H9 (cell line): Measurements from ENCODE around the gene NSD1. TPM values are rescaled to one million over a fixed set of nuclear protein-coding genes. Genes with fewer than 3 reads are reported as not detected.

Experiments used
- DNase-seq: peaks from one replicate; pipeline ENCODE4 v3.0.0-alpha.2; 2017
- H2AFZ ChIP-seq: one replicate; pipeline ENCODE4 v1.6.1; 2013; ENCODE audit warnings: mild to moderate bottlenecking, low read length, control low read depth, moderate library complexity
- H2AK5ac ChIP-seq: 2 replicates; pipeline ENCODE4 v1.6.1; 2013; ENCODE audit warnings: low read length, control low read depth, mixed read lengths; ENCODE audit not compliant: insufficient read length
- H2BK120ac ChIP-seq: one replicate; pipeline ENCODE4 v1.6.1; 2013; ENCODE audit warnings: low read depth, mild to moderate bottlenecking, low read length, control low read depth, inconsistent platforms; ENCODE audit not compliant: poor library complexity, severe bottlenecking
- H2BK12ac ChIP-seq: 2 replicates; pipeline ENCODE4 v1.6.1; 2013; ENCODE audit warnings: low read length, control low read depth, mixed read lengths, low read depth; ENCODE audit not compliant: insufficient read length
- H2BK15ac ChIP-seq: 2 replicates; pipeline ENCODE4 v1.6.1; 2013; ENCODE audit warnings: low read depth, low read length, control low read depth
- H2BK20ac ChIP-seq: one replicate; pipeline ENCODE4 v1.6.1; 2013; ENCODE audit warnings: low read depth, mild to moderate bottlenecking, low read length, control low read depth, inconsistent platforms; ENCODE audit not compliant: poor library complexity, severe bottlenecking
- H2BK5ac ChIP-seq: 2 replicates; pipeline ENCODE4 v1.6.1; 2013; ENCODE audit warnings: low read length, control low read depth, mixed read lengths; ENCODE audit not compliant: insufficient read length
- H3K14ac ChIP-seq: 2 replicates; pipeline ENCODE4 v1.6.1; 2013; ENCODE audit warnings: low read length, control low read depth; ENCODE audit not compliant: insufficient read depth
- H3K18ac ChIP-seq: 2 replicates; pipeline ENCODE4 v1.6.1; 2013; ENCODE audit warnings: low read depth, mild to moderate bottlenecking, mixed read lengths, low read length, control low read depth; ENCODE audit not compliant: insufficient read length
- H3K23ac ChIP-seq: 2 replicates; pipeline ENCODE4 v1.6.1; 2013; ENCODE audit warnings: low read length, control low read depth, mixed read lengths, low read depth; ENCODE audit not compliant: insufficient read length
- H3K23me2 ChIP-seq: 2 replicates; pipeline ENCODE4 v1.6.1; 2013; ENCODE audit warnings: low read depth, mild to moderate bottlenecking, mixed read lengths, low read length, control low read depth; ENCODE audit not compliant: insufficient read length, poor library complexity, severe bottlenecking
- H3K27ac ChIP-seq: 2 replicates; pipeline ENCODE4 v1.5.1; 2013; ENCODE audit warnings: low read length, control low read depth, mixed read lengths, low read depth; ENCODE audit not compliant: insufficient read length
- H3K27me3 ChIP-seq: 2 replicates; pipeline ENCODE4 v1.6.1; 2013; ENCODE audit warnings: low read length, control low read depth, inconsistent platforms; ENCODE audit not compliant: insufficient read depth
- H3K4ac ChIP-seq: 2 replicates; pipeline ENCODE4 v1.6.1; 2013; ENCODE audit warnings: low read depth, mild to moderate bottlenecking, control low read depth, inconsistent platforms, low read length, moderate library complexity
- H3K4me1 ChIP-seq: 2 replicates; pipeline ENCODE4 v1.6.1; 2013; ENCODE audit warnings: low read length, control low read depth, inconsistent platforms; ENCODE audit not compliant: insufficient read depth
- H3K4me2 ChIP-seq: 2 replicates; pipeline ENCODE4 v1.6.1; 2013; ENCODE audit warnings: low read length, control low read depth, mixed read lengths; ENCODE audit not compliant: insufficient read length, insufficient read depth
- H3K56ac ChIP-seq: 2 replicates; pipeline ENCODE4 v1.6.1; 2013; ENCODE audit warnings: low read depth, mild to moderate bottlenecking, mixed read lengths, low read length, control low read depth; ENCODE audit not compliant: insufficient read length
- H3K79me1 ChIP-seq: 2 replicates; pipeline ENCODE4 v1.6.1; 2013; ENCODE audit warnings: low read depth, mild to moderate bottlenecking, moderate library complexity, low read length, control low read depth, inconsistent platforms; ENCODE audit not compliant: insufficient read depth, poor library complexity, severe bottlenecking
- H3K79me2 ChIP-seq: 2 replicates; pipeline ENCODE4 v1.6.1; 2013; ENCODE audit warnings: low read length, control low read depth, inconsistent platforms; ENCODE audit not compliant: insufficient read depth
- H3K9ac ChIP-seq: 2 replicates; pipeline ENCODE4 v1.6.1; 2013; ENCODE audit warnings: low read length, control low read depth, mixed read lengths; ENCODE audit not compliant: insufficient read length; ENCODE audit errors: extremely low read depth
- H3K9me3 ChIP-seq: one replicate; pipeline ENCODE4 v1.6.1; 2013; ENCODE audit warnings: low read depth, low read length, inconsistent platforms; ENCODE audit not compliant: control insufficient read depth
- H3T11ph ChIP-seq: one replicate; pipeline ENCODE4 v1.6.1; 2013; ENCODE audit warnings: mild to moderate bottlenecking, low read length, control low read depth, inconsistent platforms
- H4K20me1 ChIP-seq: one replicate; pipeline ENCODE4 v1.6.1; 2013; ENCODE audit not compliant: control insufficient read depth, insufficient read length, insufficient read depth
- H4K5ac ChIP-seq: 2 replicates; pipeline ENCODE4 v1.6.1; 2013; ENCODE audit warnings: low read depth, mild to moderate bottlenecking, mixed read lengths, low read length, control low read depth; ENCODE audit not compliant: insufficient read length
- H4K8ac ChIP-seq: replicated peaks from 2 replicates; pipeline ENCODE4 v1.6.1; 2013; ENCODE audit warnings: low read length, control low read depth, mixed read lengths, low read depth; ENCODE audit not compliant: insufficient read length
- H4K91ac ChIP-seq: 2 replicates; pipeline ENCODE4 v1.6.1; 2013; ENCODE audit warnings: low read depth, mild to moderate bottlenecking, moderate library complexity, mixed read lengths, low read length, control low read depth; ENCODE audit not compliant: insufficient read length
- H3K27ac Mint-ChIP-seq, 3 experiments: 2 replicates in 2 of 3; 3 replicates in 1 of 3; pipeline ENCODE4 v1.8.0; 2020 to 2021; ENCODE audit warnings: mixed read lengths in 3 of 3, mild to moderate bottlenecking in 1 of 3, moderate library complexity in 1 of 3
- H3K27me3 Mint-ChIP-seq: 2 replicates; pipeline ENCODE4 v1.8.0; 2021; ENCODE audit warnings: low read depth, mild to moderate bottlenecking, moderate library complexity, mixed read lengths
- H3K36me3 Mint-ChIP-seq, 3 experiments: 2 replicates in 2 of 3; 3 replicates in 1 of 3; pipeline ENCODE4 v1.8.0; 2020 to 2021; ENCODE audit warnings: low read depth in 3 of 3, mixed read lengths in 3 of 3; ENCODE audit not compliant: insufficient read depth in 1 of 3
- H3K4me1 Mint-ChIP-seq, 2 experiments: 2 replicates each; pipeline ENCODE4 v1.8.0; 2020; ENCODE audit warnings: mixed read lengths in 2 of 2
- H3K4me3 Mint-ChIP-seq, 2 experiments: 2 replicates in 1 of 2; 3 replicates in 1 of 2; pipeline ENCODE4 v1.8.0; 2020 to 2021; ENCODE audit warnings: mild to moderate bottlenecking in 2 of 2, mixed read lengths in 2 of 2, moderate library complexity in 1 of 2
- H3K9me3 Mint-ChIP-seq, 2 experiments: 2 replicates in 1 of 2; 3 replicates in 1 of 2; pipeline ENCODE4 v1.8.0; 2020; ENCODE audit warnings: mild to moderate bottlenecking in 2 of 2, mixed read lengths in 2 of 2, moderate library complexity in 1 of 2
- WGBS: extraction: QIAGEN DNeasy Blood & Tissue Kit; methylation state at CpG from one replicate; pipeline ENCODE4 v1.1.7; 2013; ENCODE audit warnings: missing lambda C conversion rate, low lambda C conversion rate, mixed read lengths; ENCODE audit not compliant: insufficient read length; ENCODE audit errors: extremely low coverage; 5-methylcytosine and 5-hydroxymethylcytosine counted together
- total RNA-seq: library from RNA; stranded (reverse); gene quantifications from 2 replicates; pipeline ENCODE4 v1.2.1, GENCODE V29; 2021
- TF ChIP-seq, protein P1 (sequence below): fragments of 200-600 bp; sonication (generic); conservative IDR thresholded peaks from 3 replicates; pipeline ENCODE4 v1.8.0; 2021; ENCODE audit warnings: antibody characterized with exemption, mild to moderate bottlenecking

Gene NSD1
- total RNA-seq, 1 experiment from 2014 or later, result 213 TPM

DNA sequence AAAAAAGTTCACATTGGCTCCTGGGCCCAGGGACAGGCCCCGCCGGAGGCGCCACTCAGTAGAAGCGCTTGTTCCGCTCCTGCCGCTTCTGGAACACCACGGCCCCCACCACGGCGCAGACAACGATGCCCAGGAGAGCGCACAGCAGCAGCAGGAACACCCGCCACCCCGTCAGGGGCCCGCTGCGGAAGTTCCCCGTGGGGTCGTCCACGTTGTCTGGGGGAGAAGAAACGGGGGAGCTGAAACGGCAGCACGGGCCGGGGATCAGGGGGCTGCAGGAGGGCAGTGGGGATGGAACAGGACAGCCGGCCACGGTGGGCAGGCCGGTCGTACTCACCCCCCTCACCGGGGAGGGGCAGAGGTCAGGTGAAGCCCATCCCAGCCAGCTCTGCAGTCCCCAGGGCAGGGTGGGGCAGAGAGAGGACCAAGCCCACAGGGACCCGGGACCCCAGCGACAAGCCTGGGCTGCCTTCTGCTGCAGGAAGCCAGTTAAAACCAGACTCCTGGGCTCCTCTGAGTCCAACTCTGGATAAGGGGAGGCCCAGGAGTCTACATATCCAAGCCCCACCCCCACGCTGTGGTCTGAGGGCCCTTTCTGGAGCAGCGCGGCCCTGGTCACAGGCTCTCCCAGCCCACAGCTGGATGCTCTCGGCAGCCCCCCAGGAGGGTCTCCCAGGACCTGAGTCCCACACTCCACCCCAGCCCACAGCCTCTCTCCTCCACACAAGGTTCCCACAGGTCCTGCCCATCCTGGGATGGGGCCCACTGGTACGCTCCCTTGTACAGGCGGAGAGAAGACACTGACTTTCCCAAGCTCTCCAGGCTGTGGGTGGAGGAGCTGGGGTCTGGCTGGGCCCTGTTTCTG lies 198.7 kb downstream of the NSD1 start:
- Histone ChIP-seq H3K23ac (no peak overlapping the region), H3T11ph (no peak overlapping the region), H4K20me1 (peaks cover 2% of the 10 kb centered on the region), H4K8ac (no peak overlapping the region), H3K27me3 (no peaks in the 10 kb centered on the region), H3K23me2 (no peaks in the 10 kb centered on the region), H2BK20ac (no peak overlapping the region), H2BK5ac (no peak overlapping the region), H2BK120ac (no peak overlapping the region), H3K4me1 (no peaks in the 10 kb centered on the region; the same call in 1 of the 2 replicates), H3K9me3 (no peaks in the 10 kb centered on the region), H2BK15ac (no peak overlapping the region), H2AK5ac (no peak overlapping the region), H3K9ac (no peak overlapping the region), H3K79me1 (no peaks in the 10 kb centered on the region), H3K14ac (no peak overlapping the region), H3K4ac (no peak overlapping the region), H4K5ac (no peak overlapping the region), H2AFZ (no peak overlapping the region), H2BK12ac (no peak overlapping the region), H3K27ac (no peak overlapping the region), H3K18ac (no peak overlapping the region), H4K91ac (no peak overlapping the region), H3K56ac (no peak overlapping the region), H3K79me2 (no peaks in the 10 kb centered on the region), H3K4me2 (no peak overlapping the region)
- no peak overlapping the region for H3K27ac Mint-ChIP-seq
- H3K36me3 Mint-ChIP-seq, result peaks cover 12 to 75% (median 66%) of the 10 kb centered on the region in 3 experiments; a peak in 6 of 7 replicates
- WGBS, result no CpG with 5 or more reads among the region's 35 CpGs
- H3K4me1 Mint-ChIP-seq, result peaks cover 16 to 22% of the 10 kb centered on the region in 2 experiments
- H3K27me3 Mint-ChIP-seq, result no peaks in the 10 kb centered on the region
- TF ChIP-seq, protein P1, sequence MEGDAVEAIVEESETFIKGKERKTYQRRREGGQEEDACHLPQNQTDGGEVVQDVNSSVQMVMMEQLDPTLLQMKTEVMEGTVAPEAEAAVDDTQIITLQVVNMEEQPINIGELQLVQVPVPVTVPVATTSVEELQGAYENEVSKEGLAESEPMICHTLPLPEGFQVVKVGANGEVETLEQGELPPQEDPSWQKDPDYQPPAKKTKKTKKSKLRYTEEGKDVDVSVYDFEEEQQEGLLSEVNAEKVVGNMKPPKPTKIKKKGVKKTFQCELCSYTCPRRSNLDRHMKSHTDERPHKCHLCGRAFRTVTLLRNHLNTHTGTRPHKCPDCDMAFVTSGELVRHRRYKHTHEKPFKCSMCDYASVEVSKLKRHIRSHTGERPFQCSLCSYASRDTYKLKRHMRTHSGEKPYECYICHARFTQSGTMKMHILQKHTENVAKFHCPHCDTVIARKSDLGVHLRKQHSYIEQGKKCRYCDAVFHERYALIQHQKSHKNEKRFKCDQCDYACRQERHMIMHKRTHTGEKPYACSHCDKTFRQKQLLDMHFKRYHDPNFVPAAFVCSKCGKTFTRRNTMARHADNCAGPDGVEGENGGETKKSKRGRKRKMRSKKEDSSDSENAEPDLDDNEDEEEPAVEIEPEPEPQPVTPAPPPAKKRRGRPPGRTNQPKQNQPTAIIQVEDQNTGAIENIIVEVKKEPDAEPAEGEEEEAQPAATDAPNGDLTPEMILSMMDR, result no peak
- no peak overlapping the region for H3K4me3 Mint-ChIP-seq
- no peak for DNase-seq
- H3K9me3 Mint-ChIP-seq, result no peaks in the 10 kb centered on the region
